Measurements from ENCODE around the gene CRACR2A. TPM values are rescaled to one million over a fixed set of nuclear protein-coding genes. Genes with fewer than 3 reads are reported as not detected.

The CRACR2A gene
- total and polyA plus RNA-seq, 9 of the 15 experiments (the other 6 are each of a cell fraction or from before 2014, with no cell fraction given), result 2.1 to 15.1 (median 10.4) TPM

- TF ChIP-seq ZBTB40 (IDR thresholded peaks at IDR 0.05) (no peak), ZBTB40 (CRISPR knock-in tag; IDR thresholded peaks at IDR 0.05) (no peak), SLC30A9 (CRISPR knock-in tag; IDR thresholded peaks at IDR 0.05) (no peak), ZNF239 (CRISPR knock-in tag; IDR thresholded peaks at IDR 0.05) (no peak), CHD4 (IDR thresholded peaks at IDR 0.05; ENCODE audit: insufficient read depth, insufficient replicate concordance, low read depth, low read length, poor library complexity, severe bottlenecking) (no peak), MTA1 (IDR thresholded peaks at IDR 0.05; ENCODE audit: borderline replicate concordance) (no peak), RAD21 (CRISPR knock-in tag; conservative IDR thresholded peaks at IDR 0.05 in 1 of 2, IDR thresholded peaks at IDR 0.05 in 1 of 2) (no peak)
Observed at GRCh38 chr12:3579446-3580093, 173.3 kb downstream of the CRACR2A start (continued).

Measured in K562 (cell line).